ENCODE measurements around the gene IGFBPL1. TPM values are rescaled to one million over a fixed set of nuclear protein-coding genes. Genes with fewer than 3 reads are reported as not detected.
"Not testable (repeated sequence)": the region's sequence is repeated elsewhere in the genome, so short reads cannot be mapped to it uniquely, and the experiment has no call there.

IGFBPL1 gene
- total RNA-seq (2014; rRNA removed; shearing (Covaris generic)), result 0.26 TPM in 1 of 2 replicates, not detected in the other
- 0.44 TPM in 1 of 2 replicates, not detected in the other for polyA plus RNA-seq (2015; cell fraction: cytosol; rRNA removed)
- not detected in 2 replicates for polyA plus RNA-seq (2015; cell fraction: nucleus; rRNA removed)

GRCh38 chr9:38423973-38424843 lies at the start of gene IGFBPL1:
IGFBPL1 (minus strand) TSS chr9:38424454; CDS start chr9:38424424, 30 bp downstream.
- DNase-seq (ENCODE audit: low read depth), result no peak

GRCh38 chr9:38472583-38473249 lies 48.5 kb upstream of the IGFBPL1 start:
- DNase-seq (ENCODE audit: low read depth), result not testable (repeated sequence)

- DNase-seq (ENCODE audit: low read depth), result no peak
These were observed 43.1 kb upstream of the IGFBPL1 start for GRCh38 chr9:38467404-38467803.

GRCh38 chr9:38453835-38454234 lies 29.6 kb upstream of the IGFBPL1 start:
- no peak for DNase-seq (ENCODE audit: low read depth)

- no peak for DNase-seq (ENCODE audit: low read depth)
These were observed 26.9 kb upstream of the IGFBPL1 start for GRCh38 chr9:38451162-38451561.

- DNase-seq (ENCODE audit: low read depth), result no peak
These were observed 23.4 kb upstream of the IGFBPL1 start for GRCh38 chr9:38447703-38448102.

GRCh38 chr9:38445154-38446043 lies 21.1 kb upstream of the IGFBPL1 start:
- no peak for DNase-seq (ENCODE audit: low read depth)

GRCh38 chr9:38443597-38443996 lies 19.3 kb upstream of the IGFBPL1 start:
- no peak for DNase-seq (ENCODE audit: low read depth)

GRCh38 chr9:38443181-38443580 lies 18.9 kb upstream of the IGFBPL1 start:
- no peak for DNase-seq (ENCODE audit: low read depth)

GRCh38 chr9:38442473-38443096 lies 18.3 kb upstream of the IGFBPL1 start:
- no peak for DNase-seq (ENCODE audit: low read depth)

- no peak for DNase-seq (ENCODE audit: low read depth)
These were observed 17.3 kb upstream of the IGFBPL1 start for GRCh38 chr9:38441347-38442085.

- DNase-seq (ENCODE audit: low read depth), result no peak
These were observed 16.3 kb upstream of the IGFBPL1 start for GRCh38 chr9:38440516-38440915.

GRCh38 chr9:38439916-38440301 lies 15.7 kb upstream of the IGFBPL1 start:
- no peak for DNase-seq (ENCODE audit: low read depth)

- no peak for DNase-seq (ENCODE audit: low read depth)
These were observed 15.1 kb upstream of the IGFBPL1 start for GRCh38 chr9:38439291-38439915.

GRCh38 chr9:38437193-38437823 lies 13.1 kb upstream of the IGFBPL1 start:
- peak; percentile 34 for DNase-seq (ENCODE audit: low read depth)

- no peak for DNase-seq (ENCODE audit: low read depth)
These were observed 12.5 kb upstream of the IGFBPL1 start for GRCh38 chr9:38436708-38437107.

GRCh38 chr9:38435521-38435920 lies 11.3 kb upstream of the IGFBPL1 start:
- DNase-seq (ENCODE audit: low read depth), result no peak

- DNase-seq (ENCODE audit: low read depth), result no peak
These were observed 10.6 kb upstream of the IGFBPL1 start for GRCh38 chr9:38434853-38435252.

GRCh38 chr9:38434365-38434764 lies 10.1 kb upstream of the IGFBPL1 start:
- no peak for DNase-seq (ENCODE audit: low read depth)
